GM12878 (cell line): ENCODE measurements around the gene LGALS4. TPM values are rescaled to one million over a fixed set of nuclear protein-coding genes. Genes with fewer than 3 reads are reported as not detected.

Experiments
- ATAC-seq: fragments of 200-7000 bp; cut with Tn5 transposase; 3 replicates; pipeline ENCODE4 v1.9.1; 2020; ENCODE audit warnings: mild to moderate bottlenecking, moderate library complexity
- BruUV-seq: library from RNA; stranded (reverse); fragments of 400-500 nt; replicated peaks from 2 replicates; lab custom pipeline; 2021; lab: Mats Ljungman, UMichigan
- CTCF ChIA-PET: fragments of 300-600 bp; sonication (Branson Sonifier 250); formaldehyde crosslinking; extraction: SDS; loops from one replicate; lab custom pipeline; 2021; ENCODE audit warnings: inconsistent platforms; lab: Yijun Ruan, JAX
- POLR2A ChIA-PET: fragments of 350-600 bp; formaldehyde crosslinking; extraction: SDS; loops from one replicate; lab custom pipeline; 2021; ENCODE audit warnings: inconsistent platforms; lab: Charles Lee
- RAD21 ChIA-PET: fragments of 300-600 bp; sonication (Branson Sonifier 250); formaldehyde crosslinking; loops from one replicate; lab custom pipeline; 2023; ENCODE audit warnings: antibody characterized with exemption; ENCODE audit not compliant: unreplicated experiment; lab: Charles Lee
- SMC1A ChIA-PET: fragments of 300-600 bp; sonication (Branson Sonifier 250); formaldehyde crosslinking; loops from one replicate; lab custom pipeline; 2023; ENCODE audit not compliant: unreplicated experiment, uncharacterized antibody; lab: Charles Lee
- DNase-seq: peaks from one replicate; pipeline ENCODE4 v3.0.0-alpha.2; 2011; ENCODE audit warnings: low read depth, low spot score
- FAIRE-seq: peaks from 3 replicates; lab custom pipeline; 2011; peaks lifted over from hg19 to GRCh38; lab: Jason Lieb, UNC
- H2AFZ ChIP-seq: 2 replicates; pipeline ENCODE4 v1.6.0; 2011; ENCODE audit warnings: low read depth, low read length, control low read depth; ENCODE audit not compliant: control insufficient read depth
- H3K27ac ChIP-seq: 2 replicates; pipeline ENCODE4 v1.5.1; 2011; ENCODE audit warnings: control low read depth; ENCODE audit not compliant: control insufficient read depth, insufficient read depth
- H3K27me3 ChIP-seq, 2 experiments: replicated peaks in 1 of 2; 2 replicates each; pipeline versions ENCODE4 v1.6.0 to v1.6.1; 2011; ENCODE audit warnings: low read length in 1 of 2; ENCODE audit not compliant: control insufficient read depth in 2 of 2, insufficient read depth in 2 of 2
- H3K36me3 ChIP-seq, 2 experiments: 2 replicates each; pipeline ENCODE4 v1.5.1; 2011; ENCODE audit warnings: low read length in 1 of 2; ENCODE audit not compliant: control insufficient read depth in 2 of 2, insufficient read depth in 2 of 2
- H3K4me1 ChIP-seq: 2 replicates; pipeline ENCODE4 v1.6.1; 2011; ENCODE audit warnings: mild to moderate bottlenecking, low read length, moderate library complexity, mixed read lengths; ENCODE audit not compliant: control insufficient read depth, insufficient read depth
- H3K4me2 ChIP-seq: 2 replicates; pipeline ENCODE4 v1.6.0; 2011; ENCODE audit warnings: control low read depth; ENCODE audit not compliant: control insufficient read depth, insufficient read depth
- H3K4me3 ChIP-seq: fragments of 200-600 bp; sonication (generic); 2 replicates; pipeline ENCODE4 v1.5.1; 2016
- H3K79me2 ChIP-seq: 2 replicates; pipeline ENCODE4 v1.6.0; 2011; ENCODE audit warnings: low read length; ENCODE audit not compliant: control insufficient read depth, insufficient read depth
- H3K9ac ChIP-seq: 2 replicates; pipeline ENCODE4 v1.8.0; 2011; ENCODE audit warnings: low read length, control low read depth, mixed read lengths; ENCODE audit not compliant: control insufficient read depth, insufficient read depth
- H3K9me3 ChIP-seq: replicated peaks from 3 replicates; pipeline ENCODE4 v1.5.1; 2011; ENCODE audit warnings: mild to moderate bottlenecking, low read length; ENCODE audit not compliant: control insufficient read depth, insufficient read depth
- H4K20me1 ChIP-seq: 2 replicates; pipeline ENCODE4 v1.6.0; 2011; ENCODE audit not compliant: control insufficient read depth, insufficient read depth
- ATF3 ChIP-seq: IDR thresholded peaks from 2 replicates; pipeline ENCODE4 v1.6.1; 2011; ENCODE audit warnings: low read depth, mild to moderate bottlenecking, low read length, moderate library complexity, borderline replicate concordance; ENCODE audit errors: extremely low read depth
- CHD4 ChIP-seq: fragments of 200-600 bp; sonication (generic); IDR thresholded peaks from 2 replicates; pipeline ENCODE4 v1.6.1; 2016; ENCODE audit warnings: mild to moderate bottlenecking
- RFX5 ChIP-seq: IDR thresholded peaks from 2 replicates; pipeline ENCODE4 v1.6.1; 2011; ENCODE audit warnings: low read depth, low read length, improper control_type of control experiment
- ZNF592 ChIP-seq: fragments of 450-650 bp; IDR thresholded peaks from 2 replicates; pipeline ENCODE4 v1.6.1; 2017; ENCODE audit warnings: mild to moderate bottlenecking, moderate library complexity
- ZZZ3 ChIP-seq: IDR thresholded peaks from 2 replicates; pipeline ENCODE4 v1.6.1; 2011; ENCODE audit warnings: low read depth; ENCODE audit not compliant: control insufficient read depth, insufficient read length
- WGBS: methylation state at CpG from one replicate; pipeline ENCODE4 v1.1.6; 2016; ENCODE audit warnings: low lambda C conversion rate; ENCODE audit not compliant: insufficient replicate concordance, insufficient coverage; ENCODE audit errors: missing lambda C conversion rate; 5-methylcytosine and 5-hydroxymethylcytosine counted together
- in situ Hi-C: fragments of 300-500 bp; cut with MboI; formaldehyde crosslinking; loops from 9 replicates; pipeline ENCODE4 v1.14.3; 2018; ENCODE audit warnings: mixed read lengths
- intact Hi-C: fragments of 100-400 bp; cut with micrococcal nuclease; formaldehyde crosslinking; loops from one replicate; pipeline ENCODE4 v1.14.2; 2022; ENCODE audit not compliant: unreplicated experiment
- polyA plus RNA-seq, 11 experiments: library from polyadenylated mRNA; depleted of rRNA in 4 of 11; unstranded in 6 of 11; stranded (reverse) in 5 of 11; fragments of >200 nt; fragmentation: Nextera tagmentation in 4 of 11; fragmentation: Illumina TruSeq in 1 of 11; extraction: Ambion mirVana in 4 of 11; extraction: Trizol in 1 of 11; gene quantifications; 1 replicate in 1 of 11; 2 replicates in 10 of 11; pipeline versions ENCODE4 v1.2.1 to v1.2.3, GENCODE V29; 2011 to 2016; ENCODE audit warnings: inconsistent platforms in 2 of 11, missing spikeins in 2 of 11, low read depth in 1 of 11
- total RNA-seq, 4 experiments: library from RNA; depleted of rRNA in 3 of 4; stranded (reverse); fragments of >200 nt in 3 of 4; fragmentation: Illumina TruSeq in 1 of 4; extraction: Trizol in 1 of 4; gene quantifications; 2 replicates each; pipeline versions ENCODE4 v1.2.1 to v1.2.3, GENCODE V29; 2013 to 2021

Gene LGALS4
- total and polyA plus RNA-seq, 10 of the 15 experiments (the other 5 are each of a cell fraction or from before 2014, with no cell fraction given): 0.13 to 2.1 (median 0.26) TPM; not detected in 4

GRCh38 chr19:38813323-38813722 lies 578 bp upstream of the LGALS4 start:
- intact Hi-C loops: no loop called here
- FAIRE-seq: no peak
- Histone ChIP-seq H3K4me2 (no peak overlapping the region), H3K27ac (no peak overlapping the region), H3K36me3 (peaks cover 3% of the 10 kb centered on the region in 2 experiments; a peak in 2 of 4 replicates), H3K9ac (no peak overlapping the region), H3K4me1 (no peaks in the 10 kb centered on the region), H3K27me3 (no peaks in the 10 kb centered on the region), H3K9me3 (no peaks in the 10 kb centered on the region), H3K79me2 (no peaks in the 10 kb centered on the region), H3K4me3 (no peak overlapping the region), H2AFZ (no peak overlapping the region), H4K20me1 (no peaks in the 10 kb centered on the region)
- no TSS peak for BruUV-seq
- SMC1A ChIA-PET: no interaction called here
- DNase-seq: no peak
- in situ Hi-C loops: no loop called here
- CTCF ChIA-PET: interaction anchor here (1.3 kb wide), 3 partner anchors 12 to 73 kb away, joined by 3 to 4 read pairs (median 3); no protein-coding TSS in a partner anchor
- 94% methylated on average over 6 of the region's 6 CpGs for WGBS
- no peak for ATAC-seq
- POLR2A ChIA-PET: no interaction called here
- TF ChIP-seq CHD4 (no peak), ZZZ3 (no peak), ATF3 (no peak), ZNF592 (no peak), RFX5 (no peak)
- RAD21 ChIA-PET: no interaction called here
